ENCODE results near the gene HDLBP.

- TF ChIP-seq EZH2 (IDR thresholded peaks at IDR 0.05; ENCODE audit: borderline replicate concordance, low read length) = no peak
- no peak for TF ChIP-seq CTCF (conservative IDR thresholded peaks at IDR 0.05 in 1 of 2, IDR thresholded peaks at IDR 0.05 in 1 of 2; ENCODE audit: extremely low read depth in 1 of 2, insufficient read depth in 1 of 2, low read depth in 1 of 2, low read length in 2 of 2)
Observed at GRCh38 chr2:241269707-241270520, 45.6 kb downstream of the HDLBP start.

Data from mammary epithelial cell (primary cell).